A549 (cell line): Measurements from ENCODE around the gene MTG2.

ENCODE experiments used
- BHLHE40 ChIP-seq: IDR thresholded peaks from 2 replicates; pipeline ENCODE4 v1.6.1; 2012; ENCODE audit warnings: low read depth, low read length, inconsistent platforms
- CEBPB ChIP-seq, 2 experiments: fragments of >200 bp in 1 of 2; sonication (Bioruptor Twin) in 1 of 2; formaldehyde crosslinking in 1 of 2; IDR thresholded peaks; 2 replicates each; pipeline ENCODE4 v1.6.1; 2012 to 2016
- EP300 ChIP-seq, 2 experiments: fragments of >200 bp; sonication (Bioruptor Twin); formaldehyde crosslinking; IDR thresholded peaks; 2 replicates in 1 of 2; 3 replicates in 1 of 2; pipeline ENCODE4 v1.6.1; 2016 to 2017
- HDAC2 ChIP-seq: fragments of 200-600 bp; sonication (generic); IDR thresholded peaks from 2 replicates; pipeline ENCODE4 v1.6.1; 2016
- JUN ChIP-seq, 2 experiments: fragments of >200 bp; sonication (Bioruptor Twin); formaldehyde crosslinking; IDR thresholded peaks; 2 replicates in 1 of 2; 3 replicates in 1 of 2; pipeline ENCODE4 v1.6.1; 2016 to 2017
- POLR2A ChIP-seq: IDR thresholded peaks from 2 replicates; pipeline ENCODE4 v1.6.1; 2012; ENCODE audit warnings: mild to moderate bottlenecking, low read length
- RFX5 ChIP-seq: fragments of 450-650 bp; IDR thresholded peaks from 2 replicates; pipeline ENCODE4 v1.7.1; 2014; ENCODE audit warnings: antibody characterized with exemption, mild to moderate bottlenecking, moderate library complexity
- SREBF2 ChIP-seq: fragments of 450-650 bp; IDR thresholded peaks from 2 replicates; pipeline ENCODE4 v1.6.1; 2014; ENCODE audit warnings: mild to moderate bottlenecking, moderate library complexity
- TF ChIP-seq, protein P1 (sequence below): fragments of >200 bp; sonication (Bioruptor Twin); formaldehyde crosslinking; IDR thresholded peaks from 3 replicates; pipeline ENCODE4 v1.5.1; 2016

DNA sequence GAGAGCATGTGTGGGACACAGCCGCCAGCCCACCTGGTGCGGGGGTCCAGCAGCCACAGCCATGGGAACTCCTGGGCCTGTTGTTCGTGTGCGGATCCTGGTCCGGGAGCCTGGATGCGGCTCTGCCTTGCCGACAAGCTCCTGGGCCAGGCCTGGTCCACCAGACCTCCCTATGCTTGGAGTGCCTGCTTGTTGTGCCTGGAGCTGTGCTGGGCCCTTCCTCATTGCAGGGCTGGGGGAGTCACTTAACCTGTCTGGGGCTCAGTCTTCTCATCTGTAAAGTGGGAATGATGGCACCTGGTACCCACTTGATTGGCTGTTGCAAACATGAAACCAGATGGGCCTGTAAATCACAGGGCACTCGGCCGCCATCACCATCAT lies 52.9 kb downstream of the MTG2 start:
- no peak for TF ChIP-seq HDAC2
- no peak for TF ChIP-seq SREBF2
- TF ChIP-seq POLR2A, result no peak
- TF ChIP-seq EP300 (IDR thresholded peaks at IDR 0.05), result no peak
- TF ChIP-seq CEBPB (IDR thresholded peaks at IDR 0.05), result no peak
- no peak for TF ChIP-seq BHLHE40
- no peak for TF ChIP-seq JUN (IDR thresholded peaks at IDR 0.05)
- TF ChIP-seq, protein P1, sequence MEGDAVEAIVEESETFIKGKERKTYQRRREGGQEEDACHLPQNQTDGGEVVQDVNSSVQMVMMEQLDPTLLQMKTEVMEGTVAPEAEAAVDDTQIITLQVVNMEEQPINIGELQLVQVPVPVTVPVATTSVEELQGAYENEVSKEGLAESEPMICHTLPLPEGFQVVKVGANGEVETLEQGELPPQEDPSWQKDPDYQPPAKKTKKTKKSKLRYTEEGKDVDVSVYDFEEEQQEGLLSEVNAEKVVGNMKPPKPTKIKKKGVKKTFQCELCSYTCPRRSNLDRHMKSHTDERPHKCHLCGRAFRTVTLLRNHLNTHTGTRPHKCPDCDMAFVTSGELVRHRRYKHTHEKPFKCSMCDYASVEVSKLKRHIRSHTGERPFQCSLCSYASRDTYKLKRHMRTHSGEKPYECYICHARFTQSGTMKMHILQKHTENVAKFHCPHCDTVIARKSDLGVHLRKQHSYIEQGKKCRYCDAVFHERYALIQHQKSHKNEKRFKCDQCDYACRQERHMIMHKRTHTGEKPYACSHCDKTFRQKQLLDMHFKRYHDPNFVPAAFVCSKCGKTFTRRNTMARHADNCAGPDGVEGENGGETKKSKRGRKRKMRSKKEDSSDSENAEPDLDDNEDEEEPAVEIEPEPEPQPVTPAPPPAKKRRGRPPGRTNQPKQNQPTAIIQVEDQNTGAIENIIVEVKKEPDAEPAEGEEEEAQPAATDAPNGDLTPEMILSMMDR, result no peak
- no peak for TF ChIP-seq RFX5
